ENCODE data around the gene ZNF683.

ZNF683 gene

DNA sequence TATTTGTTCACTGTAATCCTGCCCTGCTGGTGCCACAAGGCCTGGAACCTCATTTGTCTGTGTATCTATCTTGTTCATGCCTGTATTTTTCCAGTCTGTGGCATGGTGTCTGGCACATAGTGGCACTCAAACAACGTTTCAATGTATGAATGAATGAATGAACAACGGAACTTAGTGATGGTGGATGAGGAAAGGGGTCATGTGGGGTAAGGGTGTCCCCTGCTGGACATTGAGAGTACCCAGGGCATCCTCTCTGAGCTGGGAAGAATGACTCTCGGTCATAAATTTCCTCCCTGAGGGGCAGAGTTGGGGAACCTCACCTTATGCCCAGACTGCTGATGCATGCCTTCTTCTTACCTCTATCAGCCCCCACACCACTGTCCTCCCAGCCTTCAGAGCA, 18.9 kb upstream of the ZNF683 start:
- H3K4me2 ChIP-seq (ENCODE audit: low read depth, low read length, poor library complexity, severe bottlenecking), result no peak overlapping the region
- H3K9ac ChIP-seq (ENCODE audit: low read length), result no peak overlapping the region
- H3K9me3 ChIP-seq (ENCODE audit: insufficient read depth, low read length), result no peaks in the 10 kb centered on the region
- H3K79me2 ChIP-seq (ENCODE audit: insufficient read depth, low read length), result no peaks in the 10 kb centered on the region
- H3F3A ChIP-seq (ENCODE audit: insufficient read depth), result no peaks in the 10 kb centered on the region
- TF ChIP-seq, protein P1, sequence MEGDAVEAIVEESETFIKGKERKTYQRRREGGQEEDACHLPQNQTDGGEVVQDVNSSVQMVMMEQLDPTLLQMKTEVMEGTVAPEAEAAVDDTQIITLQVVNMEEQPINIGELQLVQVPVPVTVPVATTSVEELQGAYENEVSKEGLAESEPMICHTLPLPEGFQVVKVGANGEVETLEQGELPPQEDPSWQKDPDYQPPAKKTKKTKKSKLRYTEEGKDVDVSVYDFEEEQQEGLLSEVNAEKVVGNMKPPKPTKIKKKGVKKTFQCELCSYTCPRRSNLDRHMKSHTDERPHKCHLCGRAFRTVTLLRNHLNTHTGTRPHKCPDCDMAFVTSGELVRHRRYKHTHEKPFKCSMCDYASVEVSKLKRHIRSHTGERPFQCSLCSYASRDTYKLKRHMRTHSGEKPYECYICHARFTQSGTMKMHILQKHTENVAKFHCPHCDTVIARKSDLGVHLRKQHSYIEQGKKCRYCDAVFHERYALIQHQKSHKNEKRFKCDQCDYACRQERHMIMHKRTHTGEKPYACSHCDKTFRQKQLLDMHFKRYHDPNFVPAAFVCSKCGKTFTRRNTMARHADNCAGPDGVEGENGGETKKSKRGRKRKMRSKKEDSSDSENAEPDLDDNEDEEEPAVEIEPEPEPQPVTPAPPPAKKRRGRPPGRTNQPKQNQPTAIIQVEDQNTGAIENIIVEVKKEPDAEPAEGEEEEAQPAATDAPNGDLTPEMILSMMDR (IDR thresholded peaks at IDR 0.05; ENCODE audit: insufficient read depth, low read length, poor library complexity, severe bottlenecking), result no peak
- no peak for TF ChIP-seq EZH2phosphoT487 (conservative IDR thresholded peaks at IDR 0.05; ENCODE audit: low read length)
- H4K20me1 ChIP-seq (ENCODE audit: low read depth, low read length), result no peaks in the 10 kb centered on the region
- H3K36me3 ChIP-seq (ENCODE audit: low read length), result no peaks in the 10 kb centered on the region
- no peaks in the 10 kb centered on the region for H3K27me3 ChIP-seq (ENCODE audit: low read length)
- no peak overlapping the region for H3K4me3 ChIP-seq (ENCODE audit: insufficient read depth, low read length, poor library complexity, severe bottlenecking)
- H3K27ac ChIP-seq (ENCODE audit: low read depth, low read length), result no peak overlapping the region
- H3K9me2 ChIP-seq (replicated peaks; ENCODE audit: insufficient read depth, low read length), result no peaks in the 10 kb centered on the region
- H2AFZ ChIP-seq (ENCODE audit: low read depth, low read length, severe bottlenecking), result no peak overlapping the region

DNA sequence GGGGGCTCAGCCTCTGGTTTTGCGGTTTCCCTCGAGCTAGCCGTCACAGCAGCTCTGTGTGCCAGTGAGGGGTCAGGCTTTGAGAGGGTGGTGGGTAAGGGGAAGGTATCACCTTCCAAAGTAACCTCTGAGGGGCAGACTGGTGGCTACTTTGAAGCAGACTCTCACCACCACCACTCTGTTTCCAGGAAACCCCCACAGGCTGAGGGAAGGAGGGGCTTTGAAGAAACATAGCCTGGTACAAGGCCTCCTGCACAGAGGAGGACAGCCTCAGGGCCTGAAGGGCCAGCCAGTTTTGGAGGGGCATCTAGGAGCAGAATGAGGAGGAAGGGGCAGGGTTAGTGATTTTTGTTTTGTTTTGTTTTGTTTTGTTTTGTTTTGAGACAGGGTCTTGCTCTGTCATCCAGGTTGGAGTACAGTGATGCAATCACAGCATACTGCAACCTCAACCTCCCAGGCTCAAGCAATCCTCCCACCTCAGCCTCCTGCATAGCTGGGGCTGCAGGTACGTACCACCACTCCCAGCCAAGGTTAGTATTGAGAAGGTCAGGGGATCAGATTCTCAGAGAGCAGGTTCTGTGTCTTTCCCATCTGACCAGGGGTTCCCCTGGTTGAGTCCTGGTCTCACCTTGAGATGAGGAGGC, 17.2 kb upstream of the ZNF683 start:
- Histone ChIP-seq H3K9ac (ENCODE audit: low read length) (no peak overlapping the region), H3K36me3 (ENCODE audit: low read length) (no peaks in the 10 kb centered on the region), H3F3A (ENCODE audit: insufficient read depth) (no peaks in the 10 kb centered on the region), H2AFZ (ENCODE audit: low read depth, low read length, severe bottlenecking) (no peak overlapping the region), H3K27ac (ENCODE audit: low read depth, low read length) (no peak overlapping the region), H4K20me1 (ENCODE audit: low read depth, low read length) (no peaks in the 10 kb centered on the region), H3K9me2 (replicated peaks; ENCODE audit: insufficient read depth, low read length) (no peaks in the 10 kb centered on the region), H3K4me2 (ENCODE audit: low read depth, low read length, poor library complexity, severe bottlenecking) (no peak overlapping the region), H3K79me2 (ENCODE audit: insufficient read depth, low read length) (no peaks in the 10 kb centered on the region), H3K4me3 (ENCODE audit: insufficient read depth, low read length, poor library complexity, severe bottlenecking) (no peak overlapping the region), H3K27me3 (ENCODE audit: low read length) (no peaks in the 10 kb centered on the region), H3K9me3 (ENCODE audit: insufficient read depth, low read length) (no peaks in the 10 kb centered on the region)
- TF ChIP-seq, protein P1 (IDR thresholded peaks at IDR 0.05; ENCODE audit: insufficient read depth, low read length, poor library complexity, severe bottlenecking), result no peak
- no peak for TF ChIP-seq EZH2phosphoT487 (conservative IDR thresholded peaks at IDR 0.05; ENCODE audit: low read length)

DNA sequence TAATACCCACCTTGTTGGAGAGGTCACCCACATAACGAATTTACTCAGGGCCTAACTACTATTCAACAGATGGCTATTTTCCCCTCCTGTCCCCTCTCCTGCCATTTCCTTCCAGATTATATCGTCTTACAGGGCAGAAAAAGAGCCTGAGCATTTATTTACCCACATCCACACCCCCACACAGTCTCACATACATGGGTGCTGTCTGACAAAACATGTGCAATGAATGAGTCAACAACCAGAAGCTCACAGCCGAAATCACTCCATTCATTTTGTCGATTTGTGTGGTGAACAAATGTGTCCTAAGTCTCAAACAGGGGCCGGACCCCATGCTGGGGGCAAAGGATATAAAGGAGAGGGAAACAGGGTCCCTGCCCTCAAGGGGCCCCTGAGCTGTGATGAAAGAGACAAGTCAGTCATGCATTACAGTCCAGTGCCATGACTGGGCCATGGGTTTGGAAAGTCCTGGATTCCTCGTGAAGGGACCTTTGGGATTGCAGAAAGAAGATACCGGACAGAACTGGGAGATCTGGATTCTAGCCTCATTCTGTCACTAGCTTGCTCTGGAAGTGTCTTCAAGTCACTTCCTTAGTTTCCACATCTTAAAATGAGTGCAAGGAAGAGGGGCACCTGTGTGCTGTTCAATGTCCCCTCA, 16.4 kb upstream of the ZNF683 start:
- Histone ChIP-seq H3K27me3 (ENCODE audit: low read length) (no peaks in the 10 kb centered on the region), H3K9ac (ENCODE audit: low read length) (no peak overlapping the region), H3K9me3 (ENCODE audit: insufficient read depth, low read length) (no peaks in the 10 kb centered on the region), H3K36me3 (ENCODE audit: low read length) (no peaks in the 10 kb centered on the region), H3K27ac (ENCODE audit: low read depth, low read length) (no peak overlapping the region), H3K4me2 (ENCODE audit: low read depth, low read length, poor library complexity, severe bottlenecking) (no peak overlapping the region), H4K20me1 (ENCODE audit: low read depth, low read length) (no peaks in the 10 kb centered on the region), H2AFZ (ENCODE audit: low read depth, low read length, severe bottlenecking) (no peak overlapping the region), H3F3A (ENCODE audit: insufficient read depth) (no peaks in the 10 kb centered on the region), H3K79me2 (ENCODE audit: insufficient read depth, low read length) (no peaks in the 10 kb centered on the region), H3K9me2 (replicated peaks; ENCODE audit: insufficient read depth, low read length) (no peaks in the 10 kb centered on the region), H3K4me3 (ENCODE audit: insufficient read depth, low read length, poor library complexity, severe bottlenecking) (no peak overlapping the region)
- TF ChIP-seq EZH2phosphoT487 (conservative IDR thresholded peaks at IDR 0.05; ENCODE audit: low read length), result no peak
- TF ChIP-seq, protein P1 (IDR thresholded peaks at IDR 0.05; ENCODE audit: insufficient read depth, low read length, poor library complexity, severe bottlenecking), result no peak
